Fibroblast of peridontal ligament (primary cell): ENCODE results near the gene PNPO.

Source experiments
- DNase-seq: peaks from one replicate; pipeline ENCODE4 v3.0.0-alpha.2; 2010; ENCODE audit errors: extremely low read depth

Gene PNPO

DNA sequence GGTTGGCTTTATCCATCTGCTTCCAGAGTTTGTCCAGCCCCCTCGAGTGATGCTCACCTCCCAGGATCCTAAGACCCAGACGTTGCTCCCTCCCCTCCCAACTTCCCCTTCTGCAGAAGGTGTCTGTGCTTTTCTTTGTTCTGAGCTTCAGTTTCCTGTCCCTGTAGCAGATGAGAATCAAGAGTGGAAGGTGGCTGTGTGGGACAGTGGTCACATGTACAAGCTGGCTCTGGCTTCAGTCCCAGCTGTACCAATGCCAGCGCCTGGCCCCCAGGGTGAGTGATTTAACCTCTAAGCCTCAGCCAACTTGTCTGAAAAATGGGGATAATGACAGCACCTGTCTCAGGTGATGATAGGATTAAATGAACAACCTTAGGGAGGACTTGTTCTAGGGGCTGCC, 8.6 kb downstream of the PNPO start:
- DNase-seq, result no peak

DNA sequence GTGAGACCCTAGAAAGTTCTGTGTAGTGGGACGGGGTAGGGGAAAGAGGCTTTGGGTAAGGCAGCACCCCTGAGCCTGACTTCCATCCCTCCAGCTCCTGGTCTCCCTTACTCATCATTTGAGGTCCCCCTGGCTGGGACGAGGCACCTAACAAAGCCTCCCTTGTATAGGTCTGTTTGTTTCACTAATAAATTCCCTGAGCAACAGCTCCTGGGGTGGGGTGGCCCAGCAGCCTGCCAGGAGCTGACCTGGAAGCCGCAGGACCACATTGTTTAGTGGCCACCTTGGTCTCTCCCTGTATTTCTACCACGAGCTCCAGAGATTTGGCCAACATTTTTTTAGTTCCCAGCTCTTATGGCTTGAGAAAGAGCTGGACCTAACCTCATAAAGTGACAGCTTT, 9.1 kb downstream of the PNPO start:
- DNase-seq, result no peak

DNA sequence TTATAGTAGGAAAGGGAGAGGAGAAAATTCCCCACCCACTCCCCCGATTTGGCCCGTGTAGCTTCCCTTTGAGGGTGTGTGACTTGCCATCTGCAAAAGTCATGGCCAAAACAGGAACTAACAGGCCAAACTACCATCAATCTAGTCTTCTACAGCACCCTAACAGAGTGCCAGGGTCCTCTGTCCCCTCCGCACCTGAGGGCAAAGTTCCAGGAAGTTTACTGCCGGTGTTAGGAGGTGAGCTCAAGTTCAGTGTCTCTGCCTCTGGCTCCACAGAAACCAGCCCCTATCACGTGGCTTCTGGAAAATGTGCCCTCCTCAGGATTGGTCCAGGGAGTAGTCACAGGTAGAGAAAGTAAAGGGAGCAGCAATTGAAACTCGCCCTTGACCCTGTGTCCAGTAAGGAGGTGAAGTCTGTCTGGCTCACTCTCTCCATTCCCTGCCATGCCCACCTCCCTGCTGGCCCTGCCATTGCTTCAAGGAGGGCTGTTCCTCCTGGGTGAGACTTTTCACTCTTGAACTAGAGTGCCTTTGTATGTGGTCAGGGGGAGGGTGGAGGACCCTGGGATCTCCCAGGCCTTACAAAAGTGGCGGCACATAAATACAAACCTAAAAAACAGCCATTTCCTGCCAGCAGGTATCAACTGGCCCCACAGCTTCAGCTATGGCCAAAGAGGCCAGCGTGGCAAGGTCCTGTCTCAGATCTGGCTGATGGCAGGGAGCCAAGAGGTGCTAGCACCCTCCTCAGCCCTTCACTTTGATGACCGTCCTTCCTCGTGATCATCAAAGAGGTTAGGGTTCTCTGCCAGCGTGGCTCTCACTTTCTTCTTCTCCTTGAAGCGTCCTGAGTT, 11.0 kb downstream of the PNPO start:
- DNase-seq, result no peak

DNA sequence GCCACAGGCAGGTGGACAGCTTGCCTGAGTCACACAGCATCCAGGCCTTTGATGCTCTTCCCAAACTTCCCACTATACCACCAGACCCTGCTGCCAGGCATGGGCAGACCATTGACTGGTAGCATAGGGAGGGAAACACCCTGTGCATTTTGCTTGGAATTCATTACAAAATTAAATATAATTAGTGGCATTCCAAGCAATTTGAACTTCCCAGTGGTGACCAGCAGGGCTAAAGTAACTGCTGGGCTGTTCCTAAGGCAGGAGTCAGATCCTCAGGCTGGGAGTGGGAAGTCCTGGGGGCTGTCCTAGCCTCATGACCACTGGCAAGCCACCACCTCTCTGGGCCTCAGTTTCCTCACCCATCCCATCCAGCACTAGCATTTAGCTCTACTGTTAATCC, 12.5 kb downstream of the PNPO start:
- no peak for DNase-seq

- DNase-seq, result no peak
Observed at GRCh38 chr17:47955497-47956461, 14.4 kb downstream of the PNPO start.

DNA sequence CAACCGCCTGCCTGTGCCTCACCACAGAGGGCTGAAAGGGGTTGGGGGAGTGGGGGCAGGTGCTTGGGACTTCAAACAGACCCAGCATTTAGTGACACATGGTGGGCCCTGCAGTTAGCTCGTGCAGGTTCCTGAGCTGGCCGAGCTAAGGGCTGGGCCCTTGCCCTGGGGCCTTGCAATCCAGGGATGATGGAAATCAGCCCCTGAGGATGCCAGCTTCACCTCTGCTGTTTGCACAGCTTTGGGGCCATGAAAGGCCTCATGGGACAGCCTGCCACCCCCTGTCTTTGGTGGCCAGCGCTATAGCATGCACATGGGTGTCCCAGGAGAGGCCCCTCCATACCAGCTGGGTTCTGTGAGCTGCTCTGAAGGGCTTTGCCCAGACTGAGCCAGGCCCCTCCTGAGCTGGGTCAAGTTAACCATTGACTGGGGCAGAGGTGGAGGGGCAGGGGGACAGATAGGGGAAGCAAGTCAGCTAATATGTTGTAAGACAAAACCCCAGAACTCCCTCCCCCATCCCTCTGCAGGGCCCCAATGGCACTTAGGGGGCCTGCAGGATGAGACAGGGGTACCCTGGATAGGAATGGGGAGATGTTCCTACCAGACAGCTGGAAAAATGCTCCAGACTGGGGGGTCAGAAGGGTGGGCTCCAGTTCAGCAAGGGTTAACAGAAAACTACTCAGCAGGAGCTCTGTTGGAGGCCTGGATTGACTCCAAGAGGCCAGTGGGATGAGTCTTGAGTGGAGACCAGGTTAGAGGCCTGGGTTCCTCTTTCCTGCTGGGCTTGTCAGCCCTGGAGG, 15.6 kb downstream of the PNPO start:
- DNase-seq, result no peak

- DNase-seq, result no peak
Observed at GRCh38 chr17:47957591-47958490, 16.5 kb downstream of the PNPO start, which contains the start of gene PRR15L. Gene PRR15L, minus strand, starts transcription at chr17:47957883. Its CDS starts 4,649 bp downstream, at chr17:47953234.

DNA sequence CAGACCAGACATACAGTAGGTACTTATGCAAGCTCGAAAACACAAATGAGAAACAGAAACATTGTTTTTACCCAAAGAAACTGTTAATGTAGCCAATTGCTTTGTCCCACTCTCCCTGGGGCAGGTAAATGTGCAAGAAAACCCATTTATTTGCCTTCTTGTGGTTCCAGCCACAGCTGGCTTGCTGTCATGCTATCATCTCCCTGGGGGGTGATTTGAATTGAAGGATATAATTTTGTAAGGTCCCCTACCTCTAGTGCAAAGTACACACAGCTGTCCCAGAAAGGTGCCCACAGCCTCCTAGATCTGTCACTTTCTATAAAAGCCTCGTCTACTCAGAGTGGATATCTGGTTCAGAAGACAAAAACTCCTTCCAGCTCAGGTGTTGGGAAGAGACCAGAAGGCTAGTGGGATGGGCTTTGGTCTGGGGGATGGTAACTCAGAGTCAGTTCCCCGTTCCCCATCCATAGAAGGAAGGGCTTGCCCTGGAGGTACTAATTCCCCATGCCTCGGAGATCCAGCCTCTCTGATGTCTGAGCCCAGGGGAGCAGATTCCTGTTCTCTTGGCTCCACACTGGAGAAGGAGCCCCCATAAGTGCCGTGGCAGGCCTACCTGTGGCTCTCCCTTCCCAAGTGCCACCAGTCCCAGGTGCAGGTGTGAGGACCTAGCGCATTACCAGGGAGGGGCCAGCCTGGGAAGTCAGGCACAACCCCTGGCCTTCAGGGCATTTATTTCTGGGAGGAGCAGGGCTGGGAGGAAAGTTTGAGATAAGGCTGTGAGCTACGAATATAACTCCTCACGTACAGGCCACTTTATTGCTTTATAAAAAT, 18.7 kb downstream of the PNPO start:
- DNase-seq, result no peak

GRCh38 chr17:47961406-47961805, 20.0 kb downstream of the PNPO start:
- no peak for DNase-seq

DNA sequence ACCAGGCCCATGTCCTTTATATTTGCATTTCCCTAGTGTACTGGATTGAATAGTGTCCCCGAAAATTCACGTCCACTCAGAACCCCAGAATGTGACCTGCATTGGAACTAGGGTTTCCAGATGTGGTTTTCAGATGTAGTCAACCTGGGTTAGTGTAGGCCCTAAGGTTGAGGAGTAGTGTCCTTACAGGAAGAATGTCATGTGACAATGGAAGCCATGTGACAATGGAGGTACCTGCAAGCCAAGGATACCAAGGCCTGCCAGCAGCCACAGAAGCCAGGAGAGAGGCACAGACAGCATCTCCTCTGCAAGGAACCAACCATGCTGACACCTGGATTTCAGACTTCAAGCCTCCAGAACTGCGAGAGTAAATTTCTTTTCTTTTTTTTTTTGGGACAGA, 21.5 kb downstream of the PNPO start:
- DNase-seq, result no peak

- DNase-seq, result no peak
Observed at GRCh38 chr17:47964856-47965255, 23.5 kb downstream of the PNPO start.

- DNase-seq, result peak; percentile 23
Observed at GRCh38 chr17:47966079-47966519, 24.7 kb downstream of the PNPO start.

GRCh38 chr17:47967607-47968252, 26.4 kb downstream of the PNPO start:
- peak; percentile 84 for DNase-seq

DNA sequence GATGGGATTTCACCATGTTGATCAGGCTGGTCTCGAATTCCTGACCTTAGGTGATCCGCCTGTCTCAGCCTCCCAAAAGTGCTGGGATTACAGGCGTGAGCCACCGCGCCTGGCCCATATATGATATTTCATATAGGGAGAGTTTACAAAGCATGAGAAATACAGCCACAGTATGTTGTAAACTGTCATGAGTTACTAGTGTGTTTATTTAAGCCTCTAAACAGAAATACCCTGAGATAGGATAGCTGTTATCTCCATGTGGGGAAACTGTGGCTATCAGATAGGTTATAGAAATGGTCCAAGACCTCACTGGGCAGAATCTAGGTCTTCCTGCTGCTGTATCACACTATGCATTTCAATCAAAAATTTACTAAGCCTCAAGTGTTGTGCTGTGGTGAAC, 27.5 kb downstream of the PNPO start:
- DNase-seq, result no peak

GRCh38 chr17:47969930-47970724, 28.8 kb downstream of the PNPO start:
- DNase-seq, result no peak

- DNase-seq, result peak; percentile 98
Observed at GRCh38 chr17:47970725-47971499, 29.5 kb downstream of the PNPO start, which contains the start of gene CDK5RAP3. Gene CDK5RAP3, plus strand, starts transcription at chr17:47971113. Its CDS starts 34 bp downstream, at chr17:47971147.

DNA sequence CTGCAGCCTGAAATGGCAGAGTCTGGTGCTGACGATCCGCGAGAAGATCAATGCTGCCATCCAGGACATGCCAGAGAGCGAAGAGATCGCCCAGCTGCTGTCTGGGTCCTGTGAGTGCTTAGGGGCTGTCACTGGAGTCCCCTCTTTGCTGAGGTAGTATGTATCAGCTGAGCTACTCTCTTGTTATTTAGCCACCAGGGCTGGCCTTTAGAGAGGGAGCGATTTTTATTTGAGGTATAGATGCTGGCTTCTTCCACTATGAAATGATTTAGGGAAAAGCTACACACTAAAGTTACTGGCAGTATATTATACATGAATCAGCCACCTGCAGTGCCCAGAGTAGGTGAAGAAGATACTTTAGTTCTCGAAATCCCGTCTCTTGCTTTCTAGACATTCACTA, 32.2 kb downstream of the PNPO start:
- DNase-seq, result no peak
